K562 (cell line): ENCODE results near the gene KRT85. TPM values are rescaled to one million over a fixed set of nuclear protein-coding genes. Genes with fewer than 3 reads are reported as not detected.

Experiments used
- ATAC-seq: fragments of 200-7000 bp; cut with Tn5 transposase; 3 replicates; pipeline ENCODE4 v1.9.1; 2020; ENCODE audit warnings: moderate library complexity
- BruUV-seq: library from RNA; stranded (reverse); fragments of 400-500 nt; replicated peaks from 2 replicates; lab custom pipeline; 2021; lab: Mats Ljungman, UMichigan
- CTCF ChIA-PET: fragments of 300-600 bp; formaldehyde crosslinking; extraction: SDS; loops from one replicate; lab custom pipeline; 2021; ENCODE audit warnings: low intra/inter-chr PET ratio; lab: Yijun Ruan, JAX
- POLR2A ChIA-PET: fragments of 300-600, 350-650 bp; sonication (Branson Sonifier 250); formaldehyde crosslinking; extraction: SDS; loops from one replicate; lab custom pipeline; 2021; ENCODE audit warnings: antibody characterized with exemption, inconsistent platforms; lab: Yijun Ruan, JAX
- DNase-seq, 4 experiments: peaks; one replicate each; pipeline versions ENCODE4 v3.0.0 to v3.0.0-alpha.2; 2011 to 2018; ENCODE audit warnings: low spot score in 3 of 4, mixed read lengths in 3 of 4; ENCODE audit errors: extremely low read depth in 1 of 4
- FAIRE-seq: peaks from 2 replicates; lab custom pipeline; 2011; peaks lifted over from hg19 to GRCh38; lab: Jason Lieb, UNC
- H2AFZ ChIP-seq: 2 replicates; pipeline ENCODE4 v1.6.0; 2011; ENCODE audit warnings: low read depth, low read length, control low read depth, inconsistent platforms
- H3K27ac ChIP-seq: fragments of 200-600 bp; 3 replicates; pipeline ENCODE4 v1.8.0; 2011; ENCODE audit warnings: low read depth, mild to moderate bottlenecking, control low read depth, inconsistent platforms, low read length, moderate library complexity, mixed read lengths; ENCODE audit errors: extremely low read depth
- H3K27me3 ChIP-seq, 2 experiments: fragments of 300-600 bp in 1 of 2; 2 replicates in 1 of 2; 3 replicates in 1 of 2; pipeline versions ENCODE4 v1.6.0 to v1.8.0; 2011; ENCODE audit warnings: inconsistent platforms in 2 of 2, low read length in 2 of 2, mild to moderate bottlenecking in 1 of 2, mixed read lengths in 1 of 2, moderate library complexity in 1 of 2; ENCODE audit not compliant: control insufficient read depth in 2 of 2, insufficient read depth in 2 of 2
- H3K36me3 ChIP-seq: fragments of 300-600 bp; 3 replicates; pipeline ENCODE4 v1.8.0; 2011; ENCODE audit warnings: mild to moderate bottlenecking, low read length, inconsistent platforms; ENCODE audit not compliant: control insufficient read depth, insufficient read depth
- H3K4me1 ChIP-seq, 2 experiments: fragments of 200-600 bp in 1 of 2; replicated peaks in 1 of 2; 2 replicates in 1 of 2; 3 replicates in 1 of 2; pipeline versions ENCODE4 v1.5.1 to v1.8.0; 2011; ENCODE audit warnings: inconsistent platforms in 2 of 2, low read length in 2 of 2, mild to moderate bottlenecking in 1 of 2, mixed read lengths in 1 of 2, moderate library complexity in 1 of 2; ENCODE audit not compliant: control insufficient read depth in 2 of 2, insufficient read depth in 2 of 2
- H3K4me2 ChIP-seq: 2 replicates; pipeline ENCODE4 v1.6.1; 2011; ENCODE audit warnings: low read length, control low read depth, inconsistent platforms, mixed read lengths; ENCODE audit not compliant: insufficient read depth
- H3K4me3 ChIP-seq: fragments of 200-600 bp; sonication (generic), shearing (Covaris generic); 2 replicates; pipeline ENCODE4 v1.5.1; 2016; ENCODE audit warnings: control low read depth, inconsistent platforms
- H3K79me2 ChIP-seq: fragments of 200-600 bp; 3 replicates; pipeline ENCODE4 v1.8.0; 2011; ENCODE audit warnings: low read length, inconsistent platforms; ENCODE audit not compliant: control insufficient read depth, insufficient read depth
- H3K9ac ChIP-seq, 2 experiments: 2 replicates each; pipeline versions ENCODE4 v1.6.0 to v1.6.1; 2011; ENCODE audit warnings: low read depth in 2 of 2, low read length in 2 of 2, control low read depth in 1 of 2, inconsistent platforms in 1 of 2, mild to moderate bottlenecking in 1 of 2, mixed read lengths in 1 of 2; ENCODE audit not compliant: insufficient read depth in 1 of 2
- H3K9me1 ChIP-seq: one replicate; pipeline ENCODE4 v1.6.0; 2011; ENCODE audit warnings: inconsistent platforms, mild to moderate bottlenecking, low read length, moderate library complexity; ENCODE audit not compliant: control insufficient read depth, insufficient read depth
- H3K9me3 ChIP-seq: replicated peaks from 2 replicates; pipeline ENCODE4 v1.5.1; 2011; ENCODE audit warnings: low read depth, low read length, inconsistent platforms; ENCODE audit not compliant: control insufficient read depth, insufficient read depth
- H4K20me1 ChIP-seq: replicated peaks from 2 replicates; pipeline ENCODE4 v1.6.1; 2011; ENCODE audit warnings: low read length, inconsistent platforms, mixed read lengths; ENCODE audit not compliant: control insufficient read depth, insufficient read depth
- CBX5 ChIP-seq: IDR thresholded peaks from 2 replicates; pipeline ENCODE4 v1.6.1; 2014; ENCODE audit warnings: low read depth, borderline replicate concordance
- MTA2 ChIP-seq: fragments of 450-650 bp; IDR thresholded peaks from 2 replicates; pipeline ENCODE4 v1.6.1; 2016; ENCODE audit warnings: low read depth
- NFIC ChIP-seq: fragments of 450-650 bp; IDR thresholded peaks from 2 replicates; pipeline ENCODE4 v1.6.1; 2017; ENCODE audit warnings: mild to moderate bottlenecking, inconsistent platforms
- RAD21 ChIP-seq, 2 experiments: fragments of 250-450 bp in 1 of 2; fragments of 450-650 bp in 1 of 2; sonication (Bioruptor Pico) in 1 of 2; formaldehyde crosslinking in 1 of 2; IDR thresholded peaks in 1 of 2; conservative IDR thresholded peaks in 1 of 2; 2 replicates each; pipeline versions ENCODE4 v1.4.0 to v1.8.0; 2020 to 2022; ENCODE audit warnings: mild to moderate bottlenecking in 2 of 2, moderate library complexity in 1 of 2
- ZFX ChIP-seq: sonication (generic); formaldehyde crosslinking; IDR thresholded peaks from 2 replicates; pipeline ENCODE4 v1.8.0; 2022; ENCODE audit warnings: mild to moderate bottlenecking, missing genetic modification reagents, moderate library complexity
- ZNF124 ChIP-seq: sonication (generic); formaldehyde crosslinking; IDR thresholded peaks from 2 replicates; pipeline ENCODE4 v1.8.1; 2022; ENCODE audit warnings: missing genetic modification reagents
- ZNF324 ChIP-seq: fragments of 250-450 bp; sonication (Bioruptor Pico); IDR thresholded peaks from 2 replicates; pipeline ENCODE4 v1.4.0; 2020; ENCODE audit warnings: mild to moderate bottlenecking
- ZNF41 ChIP-seq: fragments of 250-450 bp; sonication (Bioruptor Pico); conservative IDR thresholded peaks from 2 replicates; pipeline ENCODE4 v1.4.0; 2020; ENCODE audit warnings: mild to moderate bottlenecking
- WGBS: fragments of 100-300 bp; shearing (Covaris generic); methylation state at CpG from one replicate; pipeline ENCODE4 v1.1.6; 2016; ENCODE audit warnings: low coverage, mixed read lengths; ENCODE audit not compliant: insufficient coverage; ENCODE audit errors: missing lambda C conversion rate; 5-methylcytosine and 5-hydroxymethylcytosine counted together
- in situ Hi-C: fragments of 300-500 bp; cut with MboI; formaldehyde crosslinking; loops from 4 replicates; pipeline ENCODE4 v1.15.0; 2018; ENCODE audit warnings: inconsistent platforms, mixed read lengths
- intact Hi-C: fragments of 100-400 bp; cut with micrococcal nuclease; formaldehyde crosslinking; loops from 2 replicates; pipeline ENCODE4 v1.14.2; 2022
- polyA plus RNA-seq, 8 experiments: library from polyadenylated mRNA; depleted of rRNA in 4 of 8; stranded (reverse) in 5 of 8; unstranded in 3 of 8; fragments of >200 nt; fragmentation: Nextera tagmentation in 2 of 8; fragmentation: Illumina TruSeq in 1 of 8; extraction: Ambion mirVana in 2 of 8; extraction: Trizol in 1 of 8; gene quantifications; 2 replicates each; pipeline versions ENCODE4 v1.2.1 to v1.2.3, GENCODE V29; 2011 to 2014; ENCODE audit warnings: inconsistent platforms in 1 of 8, missing spikeins in 1 of 8
- total RNA-seq, 7 experiments: library from RNA; depleted of rRNA in 6 of 7; stranded (reverse); fragments of >200 nt in 6 of 7; fragmentation: Illumina TruSeq in 2 of 7; extraction: Trizol in 2 of 7; gene quantifications; 2 replicates each; pipeline versions ENCODE4 v1.2.1 to v1.2.3, GENCODE V29; 2011 to 2021; ENCODE audit warnings: low replicate concordance in 1 of 7
- TF ChIP-seq, protein P1 (sequence below): sonication (generic); formaldehyde crosslinking; IDR thresholded peaks from 2 replicates; pipeline ENCODE4 v1.8.1; 2023; ENCODE audit warnings: missing genetic modification reagents, mild to moderate bottlenecking, borderline replicate concordance
- TF ChIP-seq, protein P2 (sequence below): sonication (generic); formaldehyde crosslinking; IDR thresholded peaks from 2 replicates; pipeline ENCODE4 v1.8.1; 2023; ENCODE audit warnings: mild to moderate bottlenecking, missing genetic modification reagents

Gene KRT85
- total and polyA plus RNA-seq, 9 of the 15 experiments (the other 6 are each of a cell fraction or from before 2014, with no cell fraction given) = not detected

DNA sequence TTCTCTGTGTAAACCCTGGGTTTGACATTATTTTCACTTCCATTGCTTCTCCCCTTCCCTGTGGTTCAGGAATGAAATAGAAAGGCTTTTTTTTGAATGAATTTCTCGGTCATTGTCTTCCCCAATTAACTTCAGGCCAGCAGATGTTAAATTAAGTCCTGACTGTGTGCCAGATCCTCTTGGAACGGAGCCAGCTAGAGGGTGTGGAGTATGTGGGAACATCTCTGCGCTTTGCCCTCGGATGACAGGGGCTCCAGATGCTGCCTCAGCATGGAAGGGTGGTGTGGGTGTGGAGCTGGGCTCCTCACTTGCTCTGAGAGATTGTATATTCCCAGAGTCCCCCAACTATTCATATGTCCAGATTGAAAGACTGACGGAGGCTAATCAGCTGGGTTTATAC, 13.1 kb downstream of the KRT85 start:
- ATAC-seq (no peak), FAIRE-seq (no peak)
- CTCF ChIA-PET = no interaction called here
- 0% methylated on average over 5 of the region's 5 CpGs for WGBS
- H3K9ac ChIP-seq = no peak overlapping the region
- H3K9me1 ChIP-seq = peaks cover 3% of the 10 kb centered on the region
- in situ Hi-C loops = no loop called here
- intact Hi-C loops = no loop called here
- no peak overlapping the region for H3K4me3 ChIP-seq
- no peak overlapping the region for H3K27ac ChIP-seq
- H3K79me2 ChIP-seq = no peaks in the 10 kb centered on the region
- peaks cover 6 to 54% of the 10 kb centered on the region in 2 experiments; a peak in 4 of 5 replicates for H3K27me3 ChIP-seq
- H2AFZ ChIP-seq = no peak overlapping the region
- H4K20me1 ChIP-seq = 0 out of 2 replicates have a peak, but pooled peaks cover 3% of the 10 kb centered on the region
- H3K9me3 ChIP-seq = no peaks in the 10 kb centered on the region
- TF ChIP-seq ZFX (CRISPR knock-in tag) (no peak), NFIC (peak; percentile 52)
- TF ChIP-seq, all 486 proteins: peak for 1
- no peak for DNase-seq
- BruUV-seq = no TSS peak
- H3K36me3 ChIP-seq = no peaks in the 10 kb centered on the region
- POLR2A ChIA-PET = no interaction called here
- H3K4me2 ChIP-seq = no peak overlapping the region
- no peaks in the 10 kb centered on the region for H3K4me1 ChIP-seq

- DNase-seq (no peak), ATAC-seq (no peak), FAIRE-seq (no peak)
- H3K4me1 ChIP-seq = no peaks in the 10 kb centered on the region
- intact Hi-C loops (no loop called here), in situ Hi-C loops (no loop called here)
- H3K4me3 ChIP-seq = no peak overlapping the region
- no peaks in the 10 kb centered on the region for H3K79me2 ChIP-seq
- CTCF ChIA-PET = no interaction called here
- no TSS peak for BruUV-seq
- no peaks in the 10 kb centered on the region for H3K36me3 ChIP-seq
- POLR2A ChIA-PET = no interaction called here
- 0 out of 2 replicates have a peak, but pooled peaks cover 3% of the 10 kb centered on the region for H4K20me1 ChIP-seq
- peaks cover 6 to 51% of the 10 kb centered on the region in 2 experiments; a peak in 4 of 5 replicates for H3K27me3 ChIP-seq
- H3K9me1 ChIP-seq = peaks cover 3% of the 10 kb centered on the region
- H3K9ac ChIP-seq = no peak overlapping the region
- H3K4me2 ChIP-seq = no peak overlapping the region
- WGBS = 0% methylated on average over 3 of the region's 3 CpGs
- H3K27ac ChIP-seq = no peak overlapping the region
- no peak overlapping the region for H2AFZ ChIP-seq
- H3K9me3 ChIP-seq = no peaks in the 10 kb centered on the region
- TF ChIP-seq ZNF324 (CRISPR knock-in tag) = no peak
- TF ChIP-seq ZNF41 (CRISPR knock-in tag) = no peak
- no peak for TF ChIP-seq MTA2
- TF ChIP-seq CBX5 = no peak
- TF ChIP-seq ZNF124 (CRISPR knock-in tag) = no peak
- TF ChIP-seq, protein P1, sequence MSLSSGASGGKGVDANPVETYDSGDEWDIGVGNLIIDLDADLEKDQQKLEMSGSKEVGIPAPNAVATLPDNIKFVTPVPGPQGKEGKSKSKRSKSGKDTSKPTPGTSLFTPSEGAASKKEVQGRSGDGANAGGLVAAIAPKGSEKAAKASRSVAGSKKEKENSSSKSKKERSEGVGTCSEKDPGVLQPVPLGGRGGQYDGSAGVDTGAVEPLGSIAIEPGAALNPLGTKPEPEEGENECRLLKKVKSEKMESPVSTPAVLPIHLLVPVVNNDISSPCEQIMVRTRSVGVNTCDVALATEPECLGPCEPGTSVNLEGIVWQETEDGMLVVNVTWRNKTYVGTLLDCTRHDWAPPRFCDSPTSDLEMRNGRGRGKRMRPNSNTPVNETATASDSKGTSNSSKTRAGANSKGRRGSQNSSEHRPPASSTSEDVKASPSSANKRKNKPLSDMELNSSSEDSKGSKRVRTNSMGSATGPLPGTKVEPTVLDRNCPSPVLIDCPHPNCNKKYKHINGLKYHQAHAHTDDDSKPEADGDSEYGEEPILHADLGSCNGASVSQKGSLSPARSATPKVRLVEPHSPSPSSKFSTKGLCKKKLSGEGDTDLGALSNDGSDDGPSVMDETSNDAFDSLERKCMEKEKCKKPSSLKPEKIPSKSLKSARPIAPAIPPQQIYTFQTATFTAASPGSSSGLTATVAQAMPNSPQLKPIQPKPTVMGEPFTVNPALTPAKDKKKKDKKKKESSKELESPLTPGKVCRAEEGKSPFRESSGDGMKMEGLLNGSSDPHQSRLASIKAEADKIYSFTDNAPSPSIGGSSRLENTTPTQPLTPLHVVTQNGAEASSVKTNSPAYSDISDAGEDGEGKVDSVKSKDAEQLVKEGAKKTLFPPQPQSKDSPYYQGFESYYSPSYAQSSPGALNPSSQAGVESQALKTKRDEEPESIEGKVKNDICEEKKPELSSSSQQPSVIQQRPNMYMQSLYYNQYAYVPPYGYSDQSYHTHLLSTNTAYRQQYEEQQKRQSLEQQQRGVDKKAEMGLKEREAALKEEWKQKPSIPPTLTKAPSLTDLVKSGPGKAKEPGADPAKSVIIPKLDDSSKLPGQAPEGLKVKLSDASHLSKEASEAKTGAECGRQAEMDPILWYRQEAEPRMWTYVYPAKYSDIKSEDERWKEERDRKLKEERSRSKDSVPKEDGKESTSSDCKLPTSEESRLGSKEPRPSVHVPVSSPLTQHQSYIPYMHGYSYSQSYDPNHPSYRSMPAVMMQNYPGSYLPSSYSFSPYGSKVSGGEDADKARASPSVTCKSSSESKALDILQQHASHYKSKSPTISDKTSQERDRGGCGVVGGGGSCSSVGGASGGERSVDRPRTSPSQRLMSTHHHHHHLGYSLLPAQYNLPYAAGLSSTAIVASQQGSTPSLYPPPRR = no peak
- TF ChIP-seq RAD21 (CRISPR knock-in tag; conservative IDR thresholded peaks at IDR 0.05 in 1 of 2, IDR thresholded peaks at IDR 0.05 in 1 of 2) = no peak
- TF ChIP-seq, protein P2, sequence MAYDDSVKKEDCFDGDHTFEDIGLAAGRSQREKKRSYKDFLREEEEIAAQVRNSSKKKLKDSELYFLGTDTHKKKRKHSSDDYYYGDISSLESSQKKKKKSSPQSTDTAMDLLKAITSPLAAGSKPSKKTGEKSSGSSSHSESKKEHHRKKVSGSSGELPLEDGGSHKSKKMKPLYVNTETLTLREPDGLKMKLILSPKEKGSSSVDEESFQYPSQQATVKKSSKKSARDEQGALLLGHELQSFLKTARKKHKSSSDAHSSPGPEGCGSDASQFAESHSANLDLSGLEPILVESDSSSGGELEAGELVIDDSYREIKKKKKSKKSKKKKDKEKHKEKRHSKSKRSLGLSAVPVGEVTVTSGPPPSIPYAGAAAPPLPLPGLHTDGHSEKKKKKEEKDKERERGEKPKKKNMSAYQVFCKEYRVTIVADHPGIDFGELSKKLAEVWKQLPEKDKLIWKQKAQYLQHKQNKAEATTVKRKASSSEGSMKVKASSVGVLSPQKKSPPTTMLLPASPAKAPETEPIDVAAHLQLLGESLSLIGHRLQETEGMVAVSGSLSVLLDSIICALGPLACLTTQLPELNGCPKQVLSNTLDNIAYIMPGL (CRISPR knock-in tag) = no peak
These were observed 13.5 kb downstream of the KRT85 start for GRCh38 chr12:52353766-52354165.
